ENCODE results near the gene LEFTY1.

GRCh38 chr1:225928186-225929175 lies 39.5 kb upstream of the LEFTY1 start:
- TF ChIP-seq, protein P1, sequence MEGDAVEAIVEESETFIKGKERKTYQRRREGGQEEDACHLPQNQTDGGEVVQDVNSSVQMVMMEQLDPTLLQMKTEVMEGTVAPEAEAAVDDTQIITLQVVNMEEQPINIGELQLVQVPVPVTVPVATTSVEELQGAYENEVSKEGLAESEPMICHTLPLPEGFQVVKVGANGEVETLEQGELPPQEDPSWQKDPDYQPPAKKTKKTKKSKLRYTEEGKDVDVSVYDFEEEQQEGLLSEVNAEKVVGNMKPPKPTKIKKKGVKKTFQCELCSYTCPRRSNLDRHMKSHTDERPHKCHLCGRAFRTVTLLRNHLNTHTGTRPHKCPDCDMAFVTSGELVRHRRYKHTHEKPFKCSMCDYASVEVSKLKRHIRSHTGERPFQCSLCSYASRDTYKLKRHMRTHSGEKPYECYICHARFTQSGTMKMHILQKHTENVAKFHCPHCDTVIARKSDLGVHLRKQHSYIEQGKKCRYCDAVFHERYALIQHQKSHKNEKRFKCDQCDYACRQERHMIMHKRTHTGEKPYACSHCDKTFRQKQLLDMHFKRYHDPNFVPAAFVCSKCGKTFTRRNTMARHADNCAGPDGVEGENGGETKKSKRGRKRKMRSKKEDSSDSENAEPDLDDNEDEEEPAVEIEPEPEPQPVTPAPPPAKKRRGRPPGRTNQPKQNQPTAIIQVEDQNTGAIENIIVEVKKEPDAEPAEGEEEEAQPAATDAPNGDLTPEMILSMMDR (conservative IDR thresholded peaks at IDR 0.05; ENCODE audit: low read depth, low read length): no peak
- TF ChIP-seq EZH2 (IDR thresholded peaks at IDR 0.05; ENCODE audit: low read length, unreplicated experiment): no peak
